ENCODE results near the gene TXLNB.
"Not testable (repeated sequence)": the region's sequence is repeated elsewhere in the genome, so short reads cannot be mapped to it uniquely, and the experiment has no call there.

TXLNB gene

GRCh38 chr6:139311831-139312230 is 20.0 kb upstream of the TXLNB start:
- no peak for DNase-seq (ENCODE audit: low read depth in 1 of 2, low spot score in 1 of 2)

- DNase-seq (ENCODE audit: low read depth in 1 of 2, low spot score in 1 of 2), result no peak
Observed at GRCh38 chr6:139308936-139309603, 17.3 kb upstream of the TXLNB start.

GRCh38 chr6:139308286-139308916 is 16.6 kb upstream of the TXLNB start:
- DNase-seq (ENCODE audit: low read depth in 1 of 2, low spot score in 1 of 2), result no peak

DNA sequence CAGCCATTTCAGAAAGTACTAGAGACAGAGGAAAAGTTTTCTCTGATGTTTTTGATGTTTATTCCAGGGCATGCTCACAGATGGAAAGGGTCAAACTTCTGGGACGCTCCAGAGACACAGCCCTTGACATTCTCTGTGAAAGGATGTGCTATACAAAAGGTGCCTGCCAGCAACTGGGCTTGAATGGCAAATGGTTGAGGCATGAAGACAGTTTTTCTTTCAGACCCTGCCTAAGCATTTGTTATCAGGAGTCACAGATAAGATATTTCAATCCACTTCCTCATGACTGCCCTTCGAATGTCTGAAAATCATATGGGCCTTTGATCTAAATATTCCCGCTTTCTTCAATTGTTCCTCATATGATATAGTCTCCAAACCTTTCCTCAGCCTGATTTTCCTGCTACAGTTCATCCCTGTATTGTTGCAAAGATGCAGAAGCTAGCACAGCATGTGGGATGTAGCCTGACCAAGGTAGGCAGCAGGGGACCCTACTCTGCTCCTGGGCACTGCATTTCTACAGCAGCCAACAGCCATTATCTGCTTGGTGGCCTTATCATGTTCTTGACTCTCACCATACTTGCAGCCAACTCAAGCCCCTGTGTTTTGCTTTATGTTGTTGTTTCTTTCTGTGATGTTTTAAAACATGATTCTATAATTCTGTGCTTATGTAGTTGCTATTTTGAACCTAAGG is 14.6 kb upstream of the TXLNB start:
- no peak for DNase-seq (ENCODE audit: low read depth in 1 of 2, low spot score in 1 of 2)

- DNase-seq (ENCODE audit: low read depth in 1 of 2, low spot score in 1 of 2), result no peak
Observed at GRCh38 chr6:139303185-139303584, 11.4 kb upstream of the TXLNB start.

DNA sequence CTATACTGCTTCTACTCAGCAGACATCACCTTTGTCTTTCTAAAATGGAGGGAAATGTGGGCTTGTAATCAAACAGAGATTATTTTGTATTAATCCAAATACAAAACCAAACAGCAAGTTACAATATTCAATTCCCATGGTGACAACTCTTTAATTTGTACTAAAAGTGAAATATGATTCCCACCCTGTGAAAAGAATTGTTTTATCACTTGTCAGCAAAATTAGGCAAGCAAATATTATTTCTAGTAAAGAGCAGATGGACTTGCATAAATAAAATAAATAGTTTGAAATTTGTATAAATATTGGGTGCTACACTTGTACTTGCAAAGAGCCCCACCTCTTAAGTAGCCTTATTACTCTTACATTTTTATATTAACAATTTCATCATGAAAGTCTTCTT is 6.1 kb upstream of the TXLNB start:
- DNase-seq (ENCODE audit: low read depth in 1 of 2, low spot score in 1 of 2), result no peak

- no peak for DNase-seq (ENCODE audit: low read depth in 1 of 2, low spot score in 1 of 2)
Observed at GRCh38 chr6:139296927-139297326, 5.1 kb upstream of the TXLNB start.

GRCh38 chr6:139295901-139296300 is 4.1 kb upstream of the TXLNB start:
- no peak for DNase-seq (ENCODE audit: low read depth in 1 of 2, low spot score in 1 of 2)

- no peak for DNase-seq (ENCODE audit: low read depth in 1 of 2, low spot score in 1 of 2)
Observed at GRCh38 chr6:139294090-139294489, 2.3 kb upstream of the TXLNB start.

DNA sequence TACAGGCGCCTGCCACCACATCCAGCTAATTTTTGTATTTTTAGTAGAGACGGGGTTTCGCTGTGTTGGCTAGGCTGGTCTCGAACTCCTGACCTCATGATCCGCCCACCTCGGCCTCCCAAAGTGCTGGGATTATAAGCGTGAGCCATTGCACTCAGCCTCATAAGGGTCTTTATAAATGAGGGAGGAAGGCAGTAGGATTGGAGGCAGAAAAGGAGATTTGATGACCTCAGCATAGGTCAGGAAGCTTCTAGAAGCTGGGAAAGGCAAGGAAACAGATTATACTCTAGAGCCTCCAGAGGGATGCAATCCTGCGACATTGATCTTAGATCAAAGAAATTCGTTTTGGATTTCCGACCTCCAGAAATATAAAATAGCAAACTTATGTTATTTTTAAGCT is 1.4 kb upstream of the TXLNB start:
- not testable (repeated sequence) for DNase-seq (ENCODE audit: low read depth in 1 of 2, low spot score in 1 of 2)

DNA sequence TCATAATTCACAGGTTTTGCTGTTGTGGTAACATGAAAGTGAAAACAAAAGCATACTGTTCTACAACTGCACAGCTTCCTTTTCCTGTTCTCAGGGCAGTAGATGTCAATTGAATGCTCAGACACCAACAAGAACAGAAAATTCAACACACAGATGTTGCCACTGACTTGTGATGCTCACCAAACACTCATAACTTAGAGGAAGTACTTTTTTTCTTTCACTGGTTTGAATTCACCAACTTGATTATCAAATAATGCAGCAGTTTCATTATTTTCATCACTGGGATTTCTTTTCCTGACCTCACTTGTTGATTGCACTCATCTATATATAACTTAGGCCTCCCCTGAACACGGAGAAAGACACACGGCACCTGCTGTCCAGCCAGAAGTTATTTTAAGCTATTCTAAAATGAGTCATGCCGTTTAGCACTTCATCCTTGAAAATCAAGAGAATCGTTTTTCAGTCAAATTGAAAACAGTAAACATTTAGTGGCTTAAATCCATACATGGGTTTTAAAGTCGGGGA is 949 bp downstream of the TXLNB start:
- DNase-seq (ENCODE audit: low read depth in 1 of 2, low spot score in 1 of 2), result no peak

DNA sequence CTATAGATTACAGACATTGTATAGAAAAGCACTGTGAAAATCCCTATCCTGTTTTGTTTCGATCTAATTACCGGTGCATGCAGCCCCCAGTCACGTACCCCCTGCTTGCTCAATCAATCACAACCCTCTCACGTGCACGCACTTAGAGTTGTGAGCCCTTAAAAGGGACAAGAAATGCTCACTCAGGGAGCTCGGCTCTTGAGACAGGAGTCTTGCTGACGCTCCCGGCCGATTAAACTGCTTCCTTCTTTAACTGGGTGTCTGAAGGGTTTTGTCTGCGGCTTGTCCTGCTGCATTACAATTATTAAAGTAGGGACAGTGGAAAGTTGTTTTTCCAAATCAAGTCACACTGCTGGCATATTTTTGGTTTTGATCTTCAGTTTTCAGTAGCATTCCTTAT is 2.6 kb downstream of the TXLNB start:
- no peak for DNase-seq (ENCODE audit: low read depth in 1 of 2, low spot score in 1 of 2)

- DNase-seq (ENCODE audit: low read depth in 1 of 2, low spot score in 1 of 2), result no peak
Observed at GRCh38 chr6:139288496-139289040, 3.2 kb downstream of the TXLNB start.

- DNase-seq (ENCODE audit: low read depth in 1 of 2, low spot score in 1 of 2), result no peak
Observed at GRCh38 chr6:139287868-139288267, 3.9 kb downstream of the TXLNB start.

DNA sequence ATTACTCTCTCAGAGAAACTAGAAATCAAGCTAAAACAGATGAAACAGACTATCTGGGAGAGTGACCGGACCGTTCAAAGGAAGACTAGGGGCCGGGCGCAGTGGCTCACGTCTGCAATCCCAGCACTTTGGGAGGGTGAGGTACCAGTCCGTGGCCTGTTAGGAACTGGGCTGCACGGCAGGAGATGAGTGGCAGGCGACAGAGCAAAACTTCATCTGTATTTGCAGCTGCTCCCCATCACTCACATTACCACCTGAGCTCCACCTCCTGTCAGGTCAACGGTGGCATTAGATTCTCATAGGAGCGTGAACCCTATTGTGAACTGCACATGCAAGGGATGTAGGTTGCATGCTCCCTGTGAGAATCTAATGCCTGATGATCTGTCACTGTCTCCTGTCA is 5.4 kb downstream of the TXLNB start:
- DNase-seq (ENCODE audit: low read depth in 1 of 2, low spot score in 1 of 2), result not testable (repeated sequence)

GRCh38 chr6:139285590-139285989 is 6.2 kb downstream of the TXLNB start:
- no peak for DNase-seq (ENCODE audit: low read depth in 1 of 2, low spot score in 1 of 2)

GRCh38 chr6:139284789-139285188 is 7.0 kb downstream of the TXLNB start:
- DNase-seq (ENCODE audit: low read depth in 1 of 2, low spot score in 1 of 2), result no peak

DNA sequence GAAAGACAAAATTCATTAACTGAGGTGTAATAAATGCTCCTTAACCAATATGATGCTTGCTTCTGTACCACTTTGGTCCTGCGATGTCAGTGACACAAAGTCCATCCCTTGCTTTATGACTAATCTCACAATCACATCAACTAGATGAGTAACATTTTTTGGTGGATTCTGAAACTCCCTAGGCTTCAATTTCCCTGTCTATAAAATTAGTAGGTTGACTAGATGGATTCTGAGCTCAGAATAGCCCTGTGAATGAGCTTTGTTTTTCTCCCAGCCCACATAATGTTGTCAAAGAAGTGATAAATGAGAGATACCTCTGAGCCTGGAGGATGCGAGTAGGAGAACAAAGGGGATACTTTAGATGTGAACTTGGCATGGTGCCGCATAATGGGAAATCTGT is 9.1 kb downstream of the TXLNB start:
- DNase-seq (ENCODE audit: low read depth in 1 of 2, low spot score in 1 of 2), result no peak

DNA sequence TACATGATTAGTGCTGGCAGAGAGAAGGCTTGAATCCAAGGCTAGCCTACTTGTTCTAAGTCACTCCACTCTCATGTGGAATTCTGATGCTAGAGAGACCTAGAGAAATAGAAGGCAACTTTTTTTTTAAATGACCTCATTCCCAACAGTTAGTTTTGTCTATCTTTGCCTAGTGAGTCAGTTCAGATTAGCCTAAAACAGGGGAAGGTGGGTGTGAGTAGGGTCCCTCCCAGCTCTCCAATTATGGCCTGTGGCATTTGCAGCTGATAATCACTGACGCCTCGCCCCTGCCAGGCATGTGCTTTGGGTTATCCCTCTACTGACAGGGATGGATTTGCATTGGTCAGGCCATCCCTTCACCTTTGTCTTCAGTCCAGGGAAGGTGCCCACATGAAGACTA is 13.6 kb downstream of the TXLNB start:
- DNase-seq (ENCODE audit: low read depth in 1 of 2, low spot score in 1 of 2), result no peak

DNA sequence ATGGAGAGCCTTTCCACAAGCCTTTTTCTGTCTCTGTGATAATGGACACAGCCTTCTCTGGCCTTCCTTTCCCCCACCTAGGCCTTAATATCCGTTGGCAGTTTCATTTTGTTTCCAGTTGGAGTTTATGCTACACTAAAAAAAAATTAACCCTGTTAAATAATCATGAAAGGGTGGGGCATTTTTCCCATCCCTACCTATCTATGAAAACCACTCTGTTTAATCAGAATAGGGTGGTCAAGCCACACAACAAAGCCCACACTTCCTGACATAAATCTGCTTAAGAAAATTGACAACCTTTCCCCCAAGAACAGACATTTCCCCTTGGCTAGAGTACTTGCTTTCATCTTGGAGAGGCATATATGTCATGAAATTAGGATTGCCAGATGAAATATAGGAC is 14.2 kb downstream of the TXLNB start:
- DNase-seq (ENCODE audit: low read depth in 1 of 2, low spot score in 1 of 2), result no peak

DNA sequence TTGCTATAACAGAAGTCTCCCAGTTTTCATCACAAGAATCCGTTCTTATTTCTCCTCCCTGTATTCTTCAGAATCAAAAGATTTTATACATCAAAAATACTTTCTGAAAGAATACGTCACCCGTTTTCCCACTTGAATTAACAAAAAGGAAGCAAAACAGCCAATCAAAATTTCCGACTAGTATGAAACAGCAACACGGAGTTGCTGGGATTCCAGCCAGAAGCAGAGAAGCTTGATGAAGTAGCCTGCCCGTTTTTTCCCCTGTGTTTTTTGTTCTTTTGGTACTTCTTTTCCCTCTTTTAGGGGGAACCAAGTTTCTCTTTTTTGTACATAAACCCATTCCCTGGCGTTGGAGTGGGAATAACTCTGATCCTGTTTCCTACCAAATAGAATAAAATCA is 14.6 kb downstream of the TXLNB start:
- DNase-seq (ENCODE audit: low read depth in 1 of 2, low spot score in 1 of 2), result no peak

All from activated T-helper 1 cell treated with anti-CD3 and anti-CD28 coated beads, Interleukin-2, amount 50 U/mL, for 16 hours (primary cell).